Left ventricle myocardium superior (tissue), 1 donor: Measurements from ENCODE around the gene CSF1. TPM values are rescaled to one million over a fixed set of nuclear protein-coding genes. Genes with fewer than 3 reads are reported as not detected.

Experiments used
- ATAC-seq: fragments of 200-7000 bp; cut with Tn5 transposase; one replicate; pipeline ENCODE4 v1.9.1; 2020; ENCODE audit warnings: mild to moderate bottlenecking, moderate library complexity
- DNase-seq: peaks from one replicate; pipeline ENCODE4 v3.0.0-alpha.2; 2020
- intact Hi-C: fragments of 100-400 bp; cut with micrococcal nuclease; formaldehyde crosslinking; loops from one replicate; pipeline ENCODE4 v1.11.0; 2022
- total RNA-seq: library from RNA; stranded (reverse); fragmentation: NEBNext Ultra II Directional; extraction: Animal tissue kit (Norgen Biotek cat#: 25700); gene quantifications from one replicate; pipeline ENCODE4 v1.2.1, GENCODE V29; 2021
- donor health status: DM: no; HTN: yes; CAD: no; lungs with severe emphysema.

The CSF1 gene
- total RNA-seq, 1 donor from 2014 or later = 14.9 TPM

DNA sequence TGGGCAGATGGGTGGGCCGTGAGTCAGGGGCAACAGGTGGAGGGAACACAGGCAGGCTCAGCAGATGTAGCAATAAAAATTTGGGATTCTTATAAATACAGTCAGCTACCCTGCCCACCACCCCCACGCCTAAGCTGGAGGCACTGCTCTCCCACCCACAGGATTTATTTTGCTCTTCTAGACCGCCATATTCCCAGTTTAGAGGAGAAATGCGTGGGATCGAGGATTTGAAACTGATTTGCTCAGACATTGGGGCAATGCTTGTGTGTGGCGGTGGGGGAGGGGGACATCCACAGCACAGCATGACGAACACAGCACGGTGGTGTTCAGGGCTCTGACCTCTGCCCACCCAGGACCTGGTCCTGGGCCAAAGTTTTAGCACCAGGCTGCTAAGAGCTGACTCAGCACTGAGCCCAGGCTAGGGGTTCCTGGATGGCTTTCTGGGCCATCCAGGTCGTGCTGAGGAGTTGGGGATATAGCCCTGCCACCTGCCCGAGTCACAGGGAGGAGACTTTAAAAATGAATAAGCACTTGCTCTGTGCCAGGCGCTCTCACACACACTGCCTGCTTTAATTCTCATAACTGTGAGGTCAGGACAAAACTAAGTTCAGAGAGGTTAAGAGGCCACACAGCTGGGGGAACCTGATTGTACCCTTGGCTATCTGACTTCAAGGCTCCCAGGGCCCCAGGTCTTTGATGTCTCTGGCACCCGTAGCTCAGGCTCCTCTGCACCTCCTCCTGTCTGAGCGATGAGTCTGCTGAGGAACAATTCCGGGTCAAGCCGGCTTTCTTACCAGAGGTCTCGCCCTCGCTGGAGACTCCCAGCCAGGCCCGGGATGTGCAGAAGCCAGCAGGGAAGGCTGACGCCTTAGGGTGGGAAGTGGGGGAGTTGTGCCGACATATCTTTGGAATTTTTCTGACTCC, 29.4 kb upstream of the CSF1 start:
- intact Hi-C loops = no loop called here

GRCh38 chr1:109881906-109882287, 28.8 kb upstream of the CSF1 start:
- DNase-seq (no peak), ATAC-seq (no peak)
- intact Hi-C loops = no loop called here

More for the DNA sequence above, 29.4 kb upstream of the CSF1 start:
- ATAC-seq (no peak), DNase-seq (no peak)

GRCh38 chr1:109882288-109883245, 28.1 kb upstream of the CSF1 start:
- DNase-seq = no peak
- intact Hi-C loops = no loop called here
- no peak for ATAC-seq

- DNase-seq (peak; percentile 66), ATAC-seq (peak; percentile 82)
- intact Hi-C loops = no loop called here
Measured at GRCh38 chr1:109883248-109883955, 27.2 kb upstream of the CSF1 start.

DNA sequence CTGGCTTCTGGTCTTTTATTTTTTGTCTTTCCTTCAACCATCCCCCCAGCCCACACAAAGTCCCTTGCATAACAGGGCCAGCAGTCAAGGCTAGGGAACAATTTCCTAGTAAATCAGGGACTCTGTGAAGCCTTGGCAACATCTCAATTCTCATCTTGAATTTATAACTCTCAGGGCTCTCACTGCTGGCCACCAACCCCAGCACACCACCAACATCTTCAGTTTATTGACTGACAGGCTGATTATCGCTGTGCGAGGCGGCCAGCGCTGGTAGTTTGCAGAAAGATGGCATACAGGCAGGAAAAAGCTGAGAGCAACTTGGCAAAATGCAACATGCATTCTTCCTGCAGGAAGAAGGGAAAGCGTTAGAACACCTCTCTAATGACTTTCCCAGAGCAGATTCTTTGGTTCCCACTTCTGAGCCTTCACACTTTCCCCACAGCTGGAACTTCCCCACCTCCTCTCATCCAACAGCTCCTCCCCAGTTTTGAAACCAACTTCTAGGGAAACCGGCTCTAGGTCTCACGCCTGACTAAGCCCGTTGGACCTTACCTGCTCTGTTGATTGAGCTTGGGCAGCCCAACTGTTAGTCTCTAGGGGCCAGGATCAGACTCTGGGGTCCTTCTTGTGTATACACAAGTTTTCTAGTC, 26.3 kb upstream of the CSF1 start:
- intact Hi-C loops = no loop called here
- DNase-seq (no peak), ATAC-seq (peak; percentile 25)

DNA sequence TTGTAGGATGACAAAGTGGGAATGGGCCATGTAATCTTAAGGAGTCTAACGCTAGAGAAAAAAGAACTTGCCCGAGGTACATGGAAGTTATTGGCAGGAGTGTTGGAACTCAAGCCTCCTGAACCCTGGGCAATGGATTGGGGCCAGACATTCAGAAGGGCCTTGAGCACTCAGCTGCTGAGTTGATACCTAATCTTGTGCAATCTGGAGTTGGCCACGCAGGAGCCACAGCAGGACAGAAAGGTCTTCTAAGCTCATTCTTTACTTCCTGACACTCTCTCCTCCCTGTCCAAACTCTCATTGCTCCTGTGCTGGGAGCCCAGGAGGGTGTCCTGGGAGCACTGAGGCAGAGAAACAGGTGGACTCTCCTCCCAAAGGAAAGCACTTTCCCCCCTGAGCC, 25.1 kb upstream of the CSF1 start:
- intact Hi-C loops = no loop called here
- ATAC-seq (no peak), DNase-seq (no peak)

- ATAC-seq = no peak
- intact Hi-C loops = no loop called here
- no peak for DNase-seq
Measured at GRCh38 chr1:109886827-109887226, 23.8 kb upstream of the CSF1 start.

DNA sequence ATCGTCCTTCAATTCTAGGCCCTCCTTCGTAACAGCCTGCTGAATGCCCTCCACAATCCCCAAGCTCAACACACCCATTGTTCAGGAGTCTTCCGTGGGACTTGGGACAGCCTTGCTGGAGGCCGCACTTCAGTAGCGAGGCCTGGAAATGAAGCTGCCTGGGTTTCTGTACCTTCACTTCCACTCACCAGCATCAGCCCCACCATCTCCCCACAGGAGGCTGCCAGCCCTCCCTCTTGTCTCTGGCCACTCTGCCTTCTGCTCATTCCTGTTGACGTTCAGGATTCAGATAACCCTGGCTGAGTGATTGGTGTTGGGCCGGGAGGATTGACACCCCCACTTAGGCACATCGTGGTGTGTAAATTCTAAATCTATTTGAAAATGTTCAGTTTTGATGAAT, 23.4 kb upstream of the CSF1 start:
- intact Hi-C loops = no loop called here
- DNase-seq (no peak), ATAC-seq (no peak)

DNA sequence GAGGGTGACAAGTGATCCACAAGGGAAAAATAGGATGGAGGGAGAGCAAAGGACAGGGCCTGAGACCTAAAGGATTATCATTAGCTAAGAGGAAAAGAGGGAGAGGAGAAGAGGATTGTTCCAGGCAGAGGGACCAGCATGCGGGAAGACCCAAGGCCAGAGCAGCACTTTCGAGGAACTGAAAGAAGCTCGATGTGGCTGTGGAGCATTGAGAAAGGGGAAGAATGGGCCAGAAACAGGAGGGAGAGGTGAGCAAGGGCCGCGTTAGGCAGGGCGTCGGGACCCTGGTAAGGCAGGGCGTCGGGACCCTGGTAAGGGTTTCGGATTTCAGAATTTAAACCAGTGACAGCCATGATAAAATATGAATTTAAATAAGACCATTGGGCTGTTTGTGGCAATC, 22.8 kb upstream of the CSF1 start:
- no peak for ATAC-seq
- intact Hi-C loops = no loop called here
- no peak for DNase-seq

GRCh38 chr1:109889094-109889493, 21.6 kb upstream of the CSF1 start:
- ATAC-seq = no peak
- intact Hi-C loops = no loop called here
- no peak for DNase-seq

GRCh38 chr1:109890115-109890953, 20.3 kb upstream of the CSF1 start:
- peak; percentile 80 for ATAC-seq
- no peak for DNase-seq
- intact Hi-C loops = no loop called here

DNA sequence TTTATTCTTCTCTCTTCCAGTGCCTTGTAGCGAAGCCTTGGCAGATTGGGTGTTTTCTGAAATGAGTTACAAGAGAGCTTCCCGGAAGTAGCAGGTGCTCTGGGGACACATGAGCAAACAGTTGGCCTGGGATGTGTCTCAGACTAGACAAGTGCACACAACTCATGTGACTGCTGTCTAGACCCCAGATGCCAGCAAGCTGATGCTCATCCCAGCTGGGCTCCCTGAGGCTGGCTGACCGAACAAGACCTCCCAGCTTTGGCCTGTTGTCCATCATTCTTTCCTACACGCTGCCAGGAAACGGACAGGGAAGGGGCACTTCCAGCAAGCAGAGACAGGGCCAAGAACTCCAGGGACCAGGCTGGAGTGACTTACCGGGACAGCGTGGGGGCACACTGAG, 18.7 kb upstream of the CSF1 start:
- ATAC-seq = peak; percentile 30
- intact Hi-C loops = no loop called here
- DNase-seq = no peak

DNA sequence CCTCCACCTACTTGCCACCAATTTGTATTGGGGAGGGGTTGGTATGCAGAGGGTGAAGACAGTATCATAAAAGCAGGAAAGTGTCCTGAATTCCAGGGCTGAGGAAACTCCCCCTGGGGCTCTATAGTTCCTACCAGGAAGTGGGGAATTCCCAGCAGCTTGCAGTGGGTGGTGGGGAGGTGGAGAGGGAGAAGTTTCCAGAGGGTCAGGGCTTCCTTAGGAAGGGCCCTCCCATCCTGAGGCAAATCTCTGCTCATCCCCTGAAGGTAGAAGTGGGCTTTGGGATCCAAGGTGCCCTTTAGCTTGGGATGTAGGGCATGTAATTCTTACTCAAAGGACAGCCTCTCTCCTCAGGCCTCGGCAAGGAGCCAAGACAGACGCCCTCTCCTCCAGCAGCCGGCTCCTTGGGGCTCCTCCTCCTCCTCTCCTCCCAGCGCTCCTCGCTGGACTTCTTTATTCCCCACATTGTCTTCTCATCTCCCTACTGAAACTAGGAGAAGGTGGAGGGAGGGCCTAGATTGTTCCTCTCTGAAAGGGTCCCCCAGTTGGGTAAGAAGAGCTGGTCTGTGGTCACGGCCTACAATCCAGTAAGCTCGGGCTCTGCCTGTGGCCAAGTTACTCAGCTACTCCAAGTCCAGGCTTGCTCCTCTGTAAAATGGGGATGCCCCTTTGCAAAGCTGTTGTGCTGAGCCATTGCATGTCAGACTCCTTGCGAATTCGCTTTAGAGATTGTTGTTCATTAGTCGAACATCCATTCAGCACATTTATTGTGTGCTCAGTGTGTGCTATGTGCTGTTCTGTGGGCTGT, 17.9 kb upstream of the CSF1 start:
- DNase-seq = peak; percentile 44
- intact Hi-C loops = no loop called here
- ATAC-seq = peak; percentile 6

DNA sequence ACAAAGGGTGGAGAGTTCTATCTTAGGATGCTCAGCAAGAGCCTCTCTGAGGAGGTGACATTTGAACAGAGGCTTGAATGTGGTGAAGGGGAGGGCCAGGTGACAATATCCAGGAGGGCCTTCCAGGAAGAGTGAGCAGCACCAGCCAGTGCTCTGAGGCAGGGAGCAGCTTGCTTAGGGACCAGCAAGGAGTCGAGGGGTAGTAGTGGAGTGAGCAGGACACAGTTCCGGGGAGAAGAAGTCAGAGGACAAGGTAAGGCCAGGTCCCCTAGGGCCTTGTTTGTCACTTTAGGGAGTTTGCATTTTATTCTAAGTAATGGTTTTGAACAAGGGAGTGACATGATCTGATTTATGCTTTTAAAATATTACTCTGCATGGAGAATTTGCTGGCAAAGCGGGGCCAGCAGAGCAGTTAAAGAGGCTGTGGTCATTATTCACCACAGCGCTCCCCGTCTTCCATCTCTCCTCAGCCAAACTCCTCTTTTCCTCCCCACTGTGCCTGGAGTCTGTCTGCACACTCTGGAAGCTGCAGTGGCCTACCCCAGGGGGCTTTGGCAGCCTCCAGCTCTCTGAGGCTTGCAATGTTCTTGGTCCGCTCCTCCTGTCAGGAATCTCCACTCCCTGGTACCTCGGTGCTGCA, 17.0 kb upstream of the CSF1 start:
- intact Hi-C loops = no loop called here

DNA sequence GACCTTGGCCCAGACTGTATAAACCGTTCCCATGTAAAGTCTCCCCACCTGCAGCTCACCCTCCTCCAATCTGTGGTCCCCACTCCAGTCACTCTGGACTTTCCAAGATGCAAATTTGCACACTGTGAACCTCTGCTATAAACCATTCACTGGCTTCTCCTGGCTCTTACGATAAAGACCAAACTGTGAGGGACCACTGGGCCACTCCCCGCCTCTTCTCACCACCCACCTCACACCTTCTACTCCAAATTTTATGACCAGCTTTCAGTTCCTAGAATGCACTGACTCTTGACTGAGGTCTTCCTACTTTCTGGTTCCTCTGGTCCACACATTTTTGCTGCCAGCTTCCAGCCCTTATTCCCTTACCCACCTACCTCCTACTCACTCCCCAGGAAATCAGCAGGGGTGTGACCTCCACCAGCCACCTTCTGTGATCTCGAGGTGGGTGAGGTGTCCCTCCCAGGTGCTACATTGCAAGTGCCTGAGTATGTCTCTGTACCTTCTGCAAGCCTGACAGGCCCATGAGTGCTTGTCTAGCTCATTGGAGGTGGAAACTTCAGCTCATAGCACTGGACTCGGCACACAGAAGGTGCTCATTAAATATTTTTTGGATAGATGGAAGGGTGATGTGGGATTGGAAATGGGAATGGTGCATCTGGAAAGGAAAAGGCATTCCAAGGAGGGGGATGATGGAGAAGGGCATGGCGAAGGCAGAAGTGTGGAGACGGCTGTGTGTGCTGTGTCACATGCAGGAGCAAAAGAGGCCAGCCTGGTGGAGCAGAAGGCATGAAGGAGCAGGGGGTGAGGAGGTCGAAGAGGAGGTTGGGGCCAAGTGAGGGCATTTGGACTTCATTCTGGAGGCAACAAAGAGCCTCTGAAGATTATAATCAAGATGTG, 15.6 kb upstream of the CSF1 start:
- no peak for DNase-seq
- intact Hi-C loops = no loop called here
- no peak for ATAC-seq

More for the DNA sequence above, 17.0 kb upstream of the CSF1 start:
- ATAC-seq = no peak
- no peak for DNase-seq
